GM19372 (cell line): ENCODE results near the gene SUCLG1.
"Not testable (repeated sequence)": the region's sequence is repeated elsewhere in the genome, so short reads cannot be mapped to it uniquely, and the experiment has no call there.

Experiments used
- ATAC-seq: cut with Tn5 transposase; IDR thresholded peaks from one replicate; pipeline ENCODE4 v1.9.1; 2021; ENCODE audit warnings: mild to moderate bottlenecking, low read depth, moderate library complexity; ENCODE audit not compliant: unreplicated experiment

SUCLG1 gene

GRCh38 chr2:84424152-84424551 lies 34.9 kb downstream of the SUCLG1 start:
- ATAC-seq = no peak

DNA sequence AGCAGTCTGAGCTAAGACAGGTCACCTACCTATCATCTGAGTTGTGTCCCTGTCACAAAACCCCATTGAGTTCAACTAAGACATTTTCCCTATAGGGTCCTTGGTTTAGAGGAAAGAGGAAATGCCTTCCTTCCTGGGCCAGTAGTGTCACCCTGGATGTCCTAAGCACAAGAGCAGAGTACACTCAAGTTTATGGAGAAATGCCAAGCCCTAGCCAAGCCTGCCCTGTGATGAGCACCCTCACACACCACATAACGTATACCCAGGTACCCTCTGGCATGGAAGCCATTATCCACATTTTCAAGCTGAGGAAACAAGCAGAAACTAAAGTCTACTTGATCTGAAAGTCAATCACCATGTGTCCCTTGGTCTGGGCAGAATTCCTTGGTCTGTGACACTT lies 37.3 kb downstream of the SUCLG1 start:
- ATAC-seq = no peak

DNA sequence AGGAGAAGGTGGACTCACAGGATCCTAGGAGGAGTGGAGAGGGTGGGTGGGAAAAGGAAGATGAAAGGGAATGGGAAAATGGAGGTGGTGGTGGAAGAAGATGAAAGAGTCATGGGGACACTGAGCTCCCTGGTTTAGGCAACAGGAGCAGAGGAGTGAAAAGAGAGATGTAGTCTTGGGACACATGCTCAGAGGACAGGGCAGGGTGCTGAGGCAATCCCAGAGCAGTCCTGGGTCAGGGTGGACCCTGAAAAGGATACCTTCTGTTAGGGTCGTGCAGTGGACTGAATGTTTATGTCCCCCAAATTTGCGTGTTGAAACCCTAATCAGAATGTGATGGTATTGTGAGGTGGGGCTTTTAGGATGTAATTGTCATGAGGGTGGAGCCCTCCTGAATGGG lies 37.9 kb downstream of the SUCLG1 start:
- no peak for ATAC-seq

DNA sequence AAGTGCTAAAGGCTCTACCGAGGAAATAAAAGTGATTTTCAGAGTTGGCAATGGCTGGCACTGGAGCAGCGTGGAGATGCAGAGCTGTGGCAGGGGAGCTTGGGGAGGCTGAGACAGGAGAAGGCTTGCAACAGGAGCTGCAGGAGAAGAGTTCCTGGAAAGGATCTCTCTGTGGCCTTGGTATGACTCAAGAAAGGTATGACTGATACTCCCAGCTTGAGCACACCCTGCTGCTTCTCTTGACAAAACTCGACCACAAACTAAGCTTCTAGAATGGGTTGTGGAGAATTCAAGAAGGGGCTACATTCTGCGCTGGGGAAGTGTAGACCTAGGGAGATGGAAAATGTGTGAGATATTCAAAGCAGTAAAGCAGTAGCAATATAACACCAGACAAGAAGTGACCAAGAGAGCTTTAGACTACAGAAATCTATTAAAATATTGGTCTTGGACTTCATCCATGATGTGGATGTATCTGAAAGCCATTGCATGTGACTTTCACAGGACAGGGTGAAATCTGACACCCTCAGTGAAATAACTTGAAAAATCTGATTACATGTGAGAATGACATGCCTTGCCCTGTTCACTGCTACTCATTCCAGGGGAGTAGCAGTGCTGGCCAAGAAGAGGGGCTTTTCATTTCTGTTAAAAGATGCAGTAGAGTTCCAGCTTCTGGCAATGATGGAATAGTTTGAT lies 41.5 kb downstream of the SUCLG1 start:
- no peak for ATAC-seq

DNA sequence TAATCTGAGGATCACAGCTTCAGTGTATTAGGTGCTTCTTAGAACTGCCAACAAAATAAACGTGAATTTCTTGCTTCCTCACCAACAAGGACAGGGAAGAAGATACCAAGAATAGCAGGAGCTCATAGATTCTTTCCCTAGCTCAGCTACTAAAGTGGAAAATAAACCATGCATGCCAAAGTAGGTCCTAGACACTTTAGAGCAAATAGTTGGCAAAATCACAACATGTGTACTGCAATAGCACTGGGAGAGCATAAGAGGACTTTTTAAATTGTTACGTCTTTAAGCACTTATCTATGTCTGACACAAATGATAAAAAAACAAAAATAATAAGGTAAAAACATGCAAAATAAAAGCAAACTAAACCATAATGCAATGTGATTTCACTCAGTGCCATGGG lies 49.5 kb downstream of the SUCLG1 start:
- no peak for ATAC-seq

- ATAC-seq = not testable (repeated sequence)
Observed at GRCh38 chr2:84402111-84402510, 57.0 kb downstream of the SUCLG1 start.

DNA sequence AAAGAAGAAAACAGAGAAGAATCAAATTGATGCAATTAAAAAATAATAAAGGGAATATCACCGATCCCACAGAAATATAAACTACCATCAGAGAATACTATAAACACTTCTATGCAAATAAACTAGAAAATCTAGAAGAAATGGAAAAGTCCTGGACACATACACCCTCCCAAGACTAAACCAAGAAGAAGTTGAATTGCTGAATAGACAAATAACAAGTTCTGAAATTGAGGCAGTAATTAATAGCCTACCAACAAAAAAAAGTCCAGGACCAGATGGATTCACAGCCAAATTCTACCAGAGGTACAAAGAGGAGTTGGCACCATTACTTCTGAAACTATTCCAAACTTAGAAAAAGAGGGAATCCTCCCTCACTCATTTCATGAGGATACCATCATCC lies 59.2 kb downstream of the SUCLG1 start:
- not testable (repeated sequence) for ATAC-seq

GRCh38 chr2:84395820-84396219 lies 63.3 kb downstream of the SUCLG1 start:
- ATAC-seq = no peak

DNA sequence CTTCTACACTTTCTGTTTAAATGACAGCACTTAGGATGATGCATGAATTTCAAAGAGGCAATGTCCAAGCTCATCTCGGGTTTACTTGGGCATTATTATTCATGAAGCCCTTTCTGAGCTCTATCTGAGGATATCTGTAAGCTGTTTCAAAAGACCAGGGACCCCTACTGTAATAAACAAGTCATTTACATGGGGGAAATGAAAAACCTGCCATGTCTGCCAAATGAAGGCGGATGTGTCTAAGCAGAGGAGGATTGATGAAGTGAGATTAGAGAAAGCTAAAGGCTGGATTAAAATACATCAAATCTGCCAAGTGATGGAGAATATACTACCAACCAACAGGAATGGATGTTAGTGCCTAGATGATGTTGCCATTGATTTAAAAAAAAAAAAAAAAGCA lies 64.5 kb downstream of the SUCLG1 start:
- no peak for ATAC-seq

DNA sequence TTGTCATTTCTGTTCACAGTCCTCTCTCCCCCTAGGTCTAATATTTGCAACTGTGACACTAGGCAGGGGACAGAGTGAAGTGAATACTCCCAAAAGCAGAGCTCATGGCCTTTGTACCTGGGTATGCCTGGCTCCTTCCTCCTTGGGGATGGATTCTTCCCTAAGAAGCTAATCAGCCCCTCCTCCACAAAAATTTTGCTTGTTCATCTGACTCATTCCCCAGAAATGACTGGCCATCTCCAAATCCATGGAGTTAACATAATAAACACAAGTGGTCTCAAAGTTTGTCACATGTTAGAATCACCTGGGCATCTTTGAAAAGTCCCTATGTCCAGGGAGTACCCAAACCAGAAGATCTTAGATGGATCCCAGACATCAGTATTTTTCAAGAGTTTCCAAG lies 65.3 kb downstream of the SUCLG1 start:
- ATAC-seq = no peak

GRCh38 chr2:84389794-84390193 lies 69.3 kb downstream of the SUCLG1 start:
- ATAC-seq = no peak

GRCh38 chr2:84388921-84389490 lies 70.1 kb downstream of the SUCLG1 start:
- ATAC-seq = no peak

DNA sequence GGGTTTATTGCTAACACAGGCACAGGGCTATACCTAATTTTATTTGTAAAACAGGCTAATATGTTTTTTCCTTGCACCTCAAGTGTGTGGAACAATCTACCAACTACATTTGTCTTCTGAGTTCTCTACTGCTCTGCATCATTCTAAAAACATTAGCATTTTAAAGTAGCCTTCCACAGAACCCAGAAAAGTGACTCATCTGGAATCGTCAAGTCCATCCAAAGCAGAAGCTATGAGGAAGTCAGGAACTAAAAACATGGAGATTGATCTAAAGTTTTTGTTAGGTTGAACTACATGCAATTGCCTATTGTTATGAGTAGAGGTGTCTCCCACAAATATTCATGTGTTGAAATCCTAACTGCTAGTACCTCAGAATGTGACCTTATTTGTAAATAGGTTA lies 70.9 kb downstream of the SUCLG1 start:
- no peak for ATAC-seq

- no peak for ATAC-seq
Observed at GRCh38 chr2:84386336-84387040, 72.6 kb downstream of the SUCLG1 start.

GRCh38 chr2:84383271-84383670 lies 75.8 kb downstream of the SUCLG1 start:
- no peak for ATAC-seq

DNA sequence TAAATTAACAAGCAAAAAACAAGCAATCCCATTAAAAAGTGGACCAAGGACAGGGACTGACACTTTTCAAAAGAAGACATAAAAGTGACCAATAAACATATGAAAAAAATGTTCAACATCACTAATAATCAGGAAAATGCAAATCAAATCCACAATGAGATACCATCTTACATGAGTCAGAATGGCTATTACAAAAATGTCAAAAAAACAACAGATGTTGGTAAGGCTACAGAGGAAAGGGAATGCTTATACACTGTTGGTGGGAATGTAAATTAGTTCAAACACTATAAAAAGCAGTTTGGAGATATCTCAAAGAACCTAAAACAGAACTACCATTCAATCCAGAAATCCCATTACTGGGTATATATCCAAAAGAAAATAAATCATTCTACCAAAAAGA lies 78.2 kb downstream of the SUCLG1 start:
- no peak for ATAC-seq

- ATAC-seq = no peak
Observed at GRCh38 chr2:84378960-84379359, 80.1 kb downstream of the SUCLG1 start.

DNA sequence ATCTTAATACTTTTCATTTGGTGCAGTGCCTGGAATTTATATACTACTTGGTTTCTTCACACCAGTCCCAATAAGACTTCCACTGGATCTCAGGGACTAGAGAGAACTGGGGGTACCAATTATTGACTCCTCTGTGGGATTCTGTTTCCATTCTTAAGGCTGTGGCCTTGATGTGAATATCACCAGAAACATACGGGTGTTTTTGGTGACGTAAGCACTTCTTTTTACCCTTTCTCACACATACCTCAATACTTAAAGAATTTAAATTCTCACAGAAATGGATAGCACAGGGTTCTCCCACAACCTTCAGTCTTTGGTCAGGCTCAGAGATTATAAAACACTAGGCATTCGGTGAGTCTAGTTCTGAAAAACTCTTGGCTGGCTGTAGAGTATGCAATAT lies 84.1 kb downstream of the SUCLG1 start:
- no peak for ATAC-seq

DNA sequence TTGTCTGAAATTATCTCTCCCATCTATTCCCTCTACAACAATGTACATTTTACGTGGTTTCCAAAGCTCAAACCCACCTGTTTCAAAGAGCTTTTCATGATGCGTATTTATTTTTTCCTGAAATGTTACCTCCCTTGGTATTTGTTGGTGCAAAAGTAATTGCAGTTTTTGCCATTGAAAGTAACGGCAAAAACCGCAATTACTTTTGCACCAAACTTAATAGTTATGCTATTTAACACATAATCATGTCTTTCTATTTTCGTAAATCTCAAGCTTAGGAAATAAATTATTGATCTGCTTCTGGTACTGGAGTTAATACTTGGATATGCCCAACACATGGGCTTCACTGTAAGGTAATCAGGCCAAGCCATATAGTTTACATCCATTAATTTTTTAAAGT lies 85.2 kb downstream of the SUCLG1 start:
- no peak for ATAC-seq
